NCI-H2081 (cell line): ENCODE data around the gene PDPN.

ENCODE experiments used
- DNase-seq, 2 experiments: peaks; one replicate each; lab custom pipeline; 2025; lab: John Stamatoyannopoulos, UW

PDPN gene

DNA sequence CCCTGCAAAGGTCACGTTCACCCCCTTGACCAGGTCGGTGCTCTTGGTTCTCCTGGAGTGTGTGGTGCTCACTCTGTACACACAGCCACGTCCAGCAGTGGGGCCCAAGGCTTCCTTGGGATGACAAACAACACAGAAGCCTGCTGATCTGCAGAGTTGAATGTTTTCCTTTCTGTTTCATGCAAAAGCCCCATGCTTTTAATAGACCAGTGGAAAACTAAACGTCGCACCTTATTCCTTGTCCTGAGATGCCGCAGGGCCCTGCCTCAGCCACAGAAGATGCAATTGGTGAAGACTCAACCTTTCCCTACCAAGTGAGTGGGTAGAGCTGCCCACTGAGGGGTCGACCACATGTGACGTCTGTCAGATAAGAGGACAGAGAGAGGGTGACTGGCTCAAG, 5.8 kb upstream of the PDPN start:
- DNase-seq = no peak

DNA sequence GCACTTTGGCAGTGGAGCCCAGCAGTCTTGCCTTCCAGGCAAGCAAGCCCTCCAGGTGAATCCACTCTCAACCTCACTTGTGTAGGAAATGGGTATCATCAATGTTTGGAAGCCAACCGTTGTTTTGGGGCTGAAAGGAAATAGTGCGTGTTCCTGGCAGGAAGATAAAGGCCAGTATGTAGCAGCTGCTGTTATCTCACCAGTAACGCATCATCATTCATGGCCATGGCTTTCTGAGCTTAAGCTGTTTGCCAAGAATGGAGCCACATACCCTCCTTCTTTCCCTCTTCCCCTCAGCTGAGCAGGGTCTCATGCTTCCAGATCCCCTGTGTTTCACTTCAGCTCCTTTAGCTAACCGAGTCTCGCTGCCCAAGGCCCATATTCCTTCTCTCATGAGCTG, 2.2 kb upstream of the PDPN start:
- no peak for DNase-seq

- DNase-seq = no peak
These were observed 754 bp upstream of the PDPN start for GRCh38 chr1:13582713-13583443.

GRCh38 chr1:13583966-13584791, 547 bp downstream of the PDPN start:
- no peak for DNase-seq

- DNase-seq = no peak
These were observed 1.4 kb downstream of the PDPN start for GRCh38 chr1:13584876-13585611.

GRCh38 chr1:13585612-13585991, 2.0 kb downstream of the PDPN start:
- DNase-seq = no peak

- no peak for DNase-seq
These were observed 2.4 kb downstream of the PDPN start for GRCh38 chr1:13586001-13586400.

DNA sequence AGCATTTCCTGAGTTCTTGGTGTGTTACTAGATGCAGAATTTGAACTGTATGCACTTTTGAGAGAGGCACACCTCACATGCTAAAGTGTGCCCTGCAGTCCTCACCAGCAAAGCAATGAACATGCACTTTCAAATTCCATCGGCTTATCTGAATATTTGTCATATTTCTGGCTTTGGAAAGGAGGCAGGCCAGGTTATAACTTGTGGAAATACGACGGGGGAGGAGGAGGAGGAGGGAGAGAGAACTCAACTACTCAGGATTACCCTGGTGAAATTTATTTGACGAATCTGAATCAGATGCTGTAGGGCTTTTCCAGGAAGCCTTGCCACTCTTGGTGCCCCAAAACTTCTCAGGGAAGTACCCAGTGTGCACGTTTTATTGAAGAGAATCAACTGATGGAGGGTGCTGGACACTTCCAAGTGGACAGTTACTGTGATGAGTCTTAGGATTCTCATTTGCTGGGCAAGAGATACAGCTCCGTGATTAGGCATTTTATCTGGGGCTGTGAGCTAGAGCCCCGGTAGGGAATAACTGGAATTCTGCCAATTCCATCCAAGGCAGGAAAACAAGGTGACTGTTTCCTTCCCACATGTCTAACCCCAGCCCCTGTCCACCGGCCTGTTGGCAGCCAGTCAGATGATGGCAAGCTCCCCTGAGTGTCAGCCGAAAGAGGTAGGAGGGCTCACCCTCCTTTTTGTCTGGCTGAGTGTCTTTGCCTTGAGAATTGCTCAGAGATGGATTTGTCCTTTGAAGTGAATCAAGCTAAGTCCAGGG, 3.8 kb downstream of the PDPN start:
- DNase-seq = no peak

GRCh38 chr1:13588946-13589796, 5.5 kb downstream of the PDPN start:
- DNase-seq = no peak

DNA sequence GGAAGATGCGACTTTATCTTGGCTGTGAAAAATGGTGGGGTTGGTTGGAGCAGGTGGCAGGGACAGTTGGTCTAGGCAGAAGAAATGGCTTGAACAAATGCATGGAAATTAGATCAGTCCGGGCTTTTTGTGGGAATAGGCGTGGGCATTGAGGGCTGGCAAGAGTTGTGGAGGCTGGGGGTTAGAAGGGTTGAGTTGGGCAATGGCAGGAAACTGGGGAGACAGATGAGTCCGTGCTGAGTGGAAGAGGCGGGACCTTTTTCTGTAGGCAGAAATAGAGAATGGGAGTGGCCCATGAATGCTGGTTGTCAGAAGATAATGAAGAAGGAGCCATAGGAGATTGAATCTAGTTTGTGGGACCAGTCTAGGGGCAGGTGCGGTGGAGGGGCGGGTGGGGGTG, 6.9 kb downstream of the PDPN start:
- no peak for DNase-seq

DNA sequence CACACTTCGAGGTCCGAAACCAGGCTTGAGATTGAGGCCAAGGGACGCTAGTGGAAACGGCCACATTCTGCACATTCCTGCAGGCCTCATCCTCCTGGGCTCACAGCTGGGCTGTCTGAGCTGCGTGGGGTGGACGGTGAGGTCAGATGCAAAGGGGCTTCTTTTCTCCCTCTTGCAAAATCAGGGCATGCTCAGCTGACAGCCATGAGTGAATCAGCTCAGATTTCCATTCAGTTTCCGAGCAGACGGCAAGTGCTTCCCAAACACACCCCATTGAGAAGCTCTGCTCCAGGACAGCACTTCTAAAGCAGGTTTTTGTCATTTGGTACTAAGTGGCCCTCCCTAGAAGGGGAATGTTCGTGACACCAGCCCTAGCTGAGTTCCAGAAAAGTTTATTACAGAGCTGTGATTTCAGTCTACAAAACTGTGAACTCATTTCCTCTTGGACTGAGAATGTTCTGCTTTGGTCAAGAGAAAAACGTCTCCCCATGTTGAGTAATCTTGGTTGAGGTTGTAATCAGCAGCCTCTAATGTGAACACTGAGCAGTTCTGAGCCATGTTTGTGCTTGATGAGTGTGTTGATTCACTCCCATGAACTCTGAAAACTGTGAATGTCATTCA, 10.0 kb downstream of the PDPN start:
- DNase-seq = no peak

DNA sequence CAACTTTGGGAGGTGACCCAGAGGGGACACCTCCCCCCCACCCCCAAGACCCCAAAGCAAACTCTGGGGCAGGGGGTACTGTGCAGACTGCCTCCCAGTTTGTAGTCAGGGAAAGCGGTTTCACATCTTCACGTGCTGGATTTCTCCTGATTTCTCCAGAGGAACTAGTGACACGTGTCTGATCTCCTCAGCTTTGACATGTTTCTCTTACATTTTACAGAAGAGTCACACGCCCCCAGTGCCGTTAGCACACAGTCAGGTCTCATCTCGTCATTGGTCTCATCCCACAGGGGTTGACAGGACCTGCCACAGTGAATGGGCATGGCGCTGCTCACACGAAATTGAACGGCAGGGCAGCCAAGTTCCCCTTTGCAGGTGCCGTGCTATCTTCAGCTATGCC, 11.8 kb downstream of the PDPN start:
- DNase-seq = no peak

DNA sequence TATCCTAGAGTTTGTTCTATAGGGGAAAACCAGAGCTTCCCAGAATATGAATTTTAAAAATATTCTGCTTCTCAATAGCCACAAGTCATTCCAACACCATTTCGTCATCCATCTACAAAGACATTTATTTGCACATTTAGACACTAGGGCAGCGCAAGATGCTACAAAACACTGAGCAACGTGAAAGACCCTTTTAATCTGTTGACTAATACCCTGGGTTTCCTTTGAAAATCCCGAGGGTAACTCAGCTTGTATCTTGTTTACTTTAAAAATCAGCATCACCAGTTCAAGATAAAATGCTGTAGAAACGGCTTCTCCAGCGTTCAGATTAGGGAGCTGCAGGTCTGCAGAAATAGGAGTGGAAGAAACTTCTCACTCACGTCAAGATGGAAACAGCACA, 13.5 kb downstream of the PDPN start:
- DNase-seq = no peak

DNA sequence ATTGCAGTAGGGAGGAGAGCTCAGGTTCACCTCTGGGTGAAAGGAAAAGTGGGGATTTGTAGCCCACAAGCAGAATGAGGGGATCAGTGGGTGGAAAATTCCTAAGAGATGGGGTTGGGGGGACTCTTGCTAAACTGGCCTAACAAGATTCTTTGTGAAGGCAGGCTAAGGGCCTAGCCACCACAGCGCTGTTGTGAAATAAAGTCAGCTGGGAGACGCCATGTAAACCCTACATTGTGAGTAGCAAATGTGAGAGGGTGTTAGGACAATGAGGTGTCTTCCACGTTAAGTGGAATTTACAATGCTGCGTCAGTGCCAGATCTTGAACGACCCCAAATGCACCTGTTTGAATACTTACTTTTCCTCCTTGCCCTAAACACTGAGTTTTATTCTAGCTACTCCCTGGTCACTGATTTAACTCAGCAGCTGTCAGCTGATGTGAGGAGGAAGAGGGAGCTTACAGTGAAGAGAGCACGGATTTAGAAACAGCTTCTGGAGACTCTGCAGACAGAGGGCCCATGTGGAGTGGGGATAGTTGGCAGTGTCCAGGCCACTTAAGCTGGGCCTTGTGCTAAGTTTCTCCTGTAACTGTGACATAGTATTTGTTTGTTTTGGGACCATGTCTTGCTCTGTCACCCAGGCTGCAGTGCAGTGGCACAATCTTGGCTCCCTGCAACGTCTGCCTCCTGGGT, 17.3 kb downstream of the PDPN start:
- no peak for DNase-seq

DNA sequence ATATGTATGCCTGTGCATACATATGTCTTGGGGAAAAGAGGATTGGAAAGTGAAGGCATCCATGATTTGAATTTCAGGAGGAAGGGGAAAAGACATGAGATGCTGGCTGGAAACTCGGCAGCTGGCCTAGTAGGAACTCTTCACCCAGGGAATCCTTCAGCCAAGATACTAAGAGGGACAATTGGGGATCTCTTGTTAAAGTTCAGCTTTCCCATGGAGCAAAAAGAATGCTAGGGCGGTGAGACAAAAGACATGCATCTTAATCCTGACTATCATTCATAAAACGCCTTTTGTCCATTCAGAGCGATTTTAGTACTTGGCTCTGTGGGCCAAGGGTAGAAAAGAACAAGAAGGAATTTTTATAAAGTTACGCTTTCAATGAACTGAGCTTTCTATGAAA, 20.5 kb downstream of the PDPN start:
- no peak for DNase-seq

GRCh38 chr1:13604721-13605120, 21.1 kb downstream of the PDPN start:
- DNase-seq = no peak

DNA sequence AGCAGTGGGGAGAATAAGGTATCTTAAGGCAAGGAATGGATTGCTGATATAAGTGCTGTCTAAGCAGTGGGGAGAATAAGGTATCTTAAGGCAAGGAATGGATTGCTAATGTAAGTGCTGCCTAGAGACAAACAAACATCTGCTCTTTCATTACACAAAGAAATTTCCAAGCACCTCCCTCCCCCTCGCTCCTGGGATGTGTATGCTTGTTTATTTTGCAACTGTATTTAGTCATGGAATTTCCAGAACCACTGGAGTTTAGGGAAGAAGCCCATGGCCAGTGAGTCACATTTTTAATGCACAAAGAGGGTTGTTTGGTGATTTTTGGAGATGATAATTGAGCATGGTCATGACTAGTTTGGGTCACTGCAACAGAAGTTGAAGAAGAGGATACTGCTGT, 21.5 kb downstream of the PDPN start:
- DNase-seq = no peak

GRCh38 chr1:13607002-13607401, 23.4 kb downstream of the PDPN start:
- no peak for DNase-seq

DNA sequence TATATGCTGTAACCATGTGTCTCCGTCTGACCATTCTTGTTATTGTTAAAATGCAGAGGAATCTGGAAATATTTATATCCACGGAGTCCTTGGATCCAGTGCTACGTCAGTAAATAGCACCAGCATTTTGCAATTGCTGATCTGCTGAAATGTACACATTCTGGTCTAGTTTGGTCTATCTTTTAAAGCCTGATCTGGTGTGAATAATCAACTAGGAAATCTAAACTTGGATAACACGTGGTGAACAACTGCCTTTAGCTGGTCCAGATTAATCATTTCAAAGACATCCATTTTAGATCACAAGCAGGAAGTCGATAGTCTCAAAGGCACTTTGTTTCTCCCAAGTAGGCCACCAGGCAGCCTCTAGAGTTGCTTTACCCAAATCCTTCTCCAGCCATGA, 32.6 kb downstream of the PDPN start:
- DNase-seq = no peak

- no peak for DNase-seq
These were observed 33.5 kb downstream of the PDPN start for GRCh38 chr1:13617108-13617507.
